ENCODE measurements around the gene FLNC.

FLNC gene

DNA sequence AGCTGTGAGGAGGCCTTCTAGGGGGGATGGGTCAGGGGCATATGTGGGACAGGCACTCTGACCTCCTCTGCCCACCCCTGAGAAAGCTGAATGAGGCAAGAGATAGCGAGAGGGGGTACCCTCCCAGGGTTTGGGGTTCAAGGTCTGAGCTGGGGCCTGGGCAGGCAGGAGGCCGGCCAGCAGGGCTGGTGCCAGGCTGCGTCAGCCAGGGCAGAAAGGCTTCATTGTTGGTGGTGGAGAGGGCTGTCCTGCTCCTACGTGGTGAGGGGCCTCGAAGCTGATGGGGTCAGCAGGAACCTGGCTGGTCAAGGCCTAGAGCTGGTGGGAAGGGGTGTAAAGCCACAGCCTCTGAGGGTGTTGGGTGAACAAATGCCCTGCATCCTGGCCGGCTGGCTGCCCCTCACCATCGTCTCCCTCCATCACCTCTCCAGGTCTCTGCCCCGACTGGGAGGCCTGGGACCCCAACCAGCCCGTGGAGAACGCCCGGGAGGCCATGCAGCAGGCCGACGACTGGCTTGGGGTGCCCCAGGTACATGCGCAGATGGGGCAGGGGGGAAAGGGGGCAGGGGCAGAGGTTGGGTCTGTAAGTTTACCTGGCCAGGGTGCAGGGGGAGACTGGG, 6.6 kb downstream of the FLNC start:
- no peak for DNase-seq (ENCODE audit: low read depth in 2 of 2)
- TF ChIP-seq, protein P1, sequence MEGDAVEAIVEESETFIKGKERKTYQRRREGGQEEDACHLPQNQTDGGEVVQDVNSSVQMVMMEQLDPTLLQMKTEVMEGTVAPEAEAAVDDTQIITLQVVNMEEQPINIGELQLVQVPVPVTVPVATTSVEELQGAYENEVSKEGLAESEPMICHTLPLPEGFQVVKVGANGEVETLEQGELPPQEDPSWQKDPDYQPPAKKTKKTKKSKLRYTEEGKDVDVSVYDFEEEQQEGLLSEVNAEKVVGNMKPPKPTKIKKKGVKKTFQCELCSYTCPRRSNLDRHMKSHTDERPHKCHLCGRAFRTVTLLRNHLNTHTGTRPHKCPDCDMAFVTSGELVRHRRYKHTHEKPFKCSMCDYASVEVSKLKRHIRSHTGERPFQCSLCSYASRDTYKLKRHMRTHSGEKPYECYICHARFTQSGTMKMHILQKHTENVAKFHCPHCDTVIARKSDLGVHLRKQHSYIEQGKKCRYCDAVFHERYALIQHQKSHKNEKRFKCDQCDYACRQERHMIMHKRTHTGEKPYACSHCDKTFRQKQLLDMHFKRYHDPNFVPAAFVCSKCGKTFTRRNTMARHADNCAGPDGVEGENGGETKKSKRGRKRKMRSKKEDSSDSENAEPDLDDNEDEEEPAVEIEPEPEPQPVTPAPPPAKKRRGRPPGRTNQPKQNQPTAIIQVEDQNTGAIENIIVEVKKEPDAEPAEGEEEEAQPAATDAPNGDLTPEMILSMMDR (IDR thresholded peaks at IDR 0.05; ENCODE audit: low read depth, low read length): no peak
- H3K4me3 ChIP-seq (replicated peaks in 1 of 2; ENCODE audit: low read depth in 2 of 2, low read length in 2 of 2): no peak overlapping the region

DNA sequence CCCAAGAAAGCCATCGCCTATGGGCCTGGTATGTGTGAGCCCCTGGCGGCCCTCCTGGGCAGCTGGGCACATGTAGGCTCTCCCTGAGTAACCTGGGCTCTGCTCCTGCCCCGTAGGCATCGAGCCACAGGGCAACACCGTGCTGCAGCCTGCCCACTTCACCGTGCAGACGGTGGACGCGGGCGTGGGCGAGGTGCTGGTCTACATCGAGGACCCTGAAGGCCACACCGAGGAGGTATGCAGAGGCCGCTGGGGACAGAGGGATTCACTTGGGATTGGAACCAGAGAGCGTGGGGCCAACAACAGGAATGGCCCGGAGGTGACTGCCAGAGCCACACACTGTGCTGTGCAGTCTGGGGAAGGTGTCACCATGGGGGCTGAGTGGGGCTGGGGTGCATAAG, 7.3 kb downstream of the FLNC start:
- TF ChIP-seq, protein P1 (IDR thresholded peaks at IDR 0.05; ENCODE audit: low read depth, low read length): no peak
- no peak for DNase-seq (ENCODE audit: low read depth in 2 of 2)
- H3K4me3 ChIP-seq (replicated peaks in 1 of 2; ENCODE audit: low read depth in 2 of 2, low read length in 2 of 2): no peak overlapping the region

DNA sequence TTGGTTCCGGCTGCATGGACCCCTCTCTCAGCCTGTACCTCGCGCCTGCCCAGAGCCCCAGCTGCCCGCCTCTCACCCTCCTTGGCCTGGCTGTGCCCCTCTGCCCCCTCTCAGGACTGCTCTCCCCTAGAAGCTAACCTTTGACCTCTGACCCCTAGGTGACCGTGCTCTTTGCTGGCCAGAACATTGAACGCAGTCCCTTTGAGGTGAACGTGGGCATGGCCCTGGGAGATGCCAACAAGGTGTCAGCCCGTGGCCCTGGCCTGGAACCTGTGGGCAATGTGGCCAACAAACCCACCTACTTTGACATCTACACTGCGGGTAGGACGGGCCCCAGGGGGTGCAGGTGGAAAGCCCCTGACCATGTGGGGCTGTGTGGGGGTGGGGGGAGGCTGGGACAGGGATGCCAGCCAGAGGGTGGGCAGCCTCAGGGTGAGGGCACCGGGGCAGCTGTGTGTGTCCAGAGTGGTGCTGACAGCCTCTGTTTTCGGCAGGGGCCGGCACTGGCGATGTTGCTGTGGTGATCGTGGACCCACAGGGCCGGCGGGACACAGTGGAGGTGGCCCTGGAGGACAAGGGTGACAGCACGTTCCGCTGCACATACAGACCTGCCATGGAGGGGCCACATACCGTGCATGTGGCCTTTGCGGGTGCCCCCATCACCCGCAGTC, 8.0 kb downstream of the FLNC start:
- no peak overlapping the region for H3K4me3 ChIP-seq (replicated peaks in 1 of 2; ENCODE audit: low read depth in 2 of 2, low read length in 2 of 2)
- no peak for DNase-seq (ENCODE audit: low read depth in 2 of 2)
- TF ChIP-seq, protein P1 (IDR thresholded peaks at IDR 0.05; ENCODE audit: low read depth, low read length): no peak

DNA sequence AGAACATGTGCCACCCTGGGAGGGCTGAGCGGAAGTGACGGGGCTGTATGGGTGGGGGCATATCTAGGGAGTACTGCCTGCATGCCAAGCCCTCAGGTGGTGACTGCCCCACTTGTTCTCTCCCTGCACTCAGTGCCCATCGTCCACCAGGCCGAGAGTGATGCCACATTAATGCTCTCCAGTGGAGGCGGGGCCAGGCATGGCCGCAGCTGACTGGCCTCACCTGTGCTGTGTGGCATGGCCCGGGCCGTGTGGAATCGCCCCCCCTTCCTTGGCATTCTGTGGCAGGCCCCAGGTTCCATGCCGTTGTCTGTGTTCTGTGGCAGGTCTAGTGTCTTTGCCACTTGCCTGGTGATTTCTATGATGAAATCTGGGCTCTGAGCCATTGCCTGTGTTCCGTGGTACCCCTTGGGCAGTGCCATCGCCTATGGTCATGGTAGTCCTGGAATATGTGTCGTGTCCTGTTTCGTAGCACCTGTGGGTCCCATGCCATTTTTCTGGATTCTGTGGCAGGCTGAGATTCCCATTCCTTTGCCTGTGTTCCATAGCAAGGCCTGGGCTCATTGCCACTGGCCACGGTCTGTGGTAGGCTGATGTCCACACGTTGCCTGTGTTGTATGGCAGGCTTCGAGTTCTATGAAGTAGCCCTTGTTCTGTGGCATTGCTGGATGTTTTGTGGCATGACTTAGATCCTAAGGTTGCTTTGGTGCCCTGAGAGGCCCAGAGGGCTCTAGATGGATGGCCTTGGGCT, 8.9 kb downstream of the FLNC start:
- H3K4me3 ChIP-seq (replicated peaks in 1 of 2; ENCODE audit: low read depth in 2 of 2, low read length in 2 of 2): no peak overlapping the region
- DNase-seq (ENCODE audit: low read depth in 2 of 2): no peak
- TF ChIP-seq, protein P1 (IDR thresholded peaks at IDR 0.05; ENCODE audit: low read depth, low read length): no peak

DNA sequence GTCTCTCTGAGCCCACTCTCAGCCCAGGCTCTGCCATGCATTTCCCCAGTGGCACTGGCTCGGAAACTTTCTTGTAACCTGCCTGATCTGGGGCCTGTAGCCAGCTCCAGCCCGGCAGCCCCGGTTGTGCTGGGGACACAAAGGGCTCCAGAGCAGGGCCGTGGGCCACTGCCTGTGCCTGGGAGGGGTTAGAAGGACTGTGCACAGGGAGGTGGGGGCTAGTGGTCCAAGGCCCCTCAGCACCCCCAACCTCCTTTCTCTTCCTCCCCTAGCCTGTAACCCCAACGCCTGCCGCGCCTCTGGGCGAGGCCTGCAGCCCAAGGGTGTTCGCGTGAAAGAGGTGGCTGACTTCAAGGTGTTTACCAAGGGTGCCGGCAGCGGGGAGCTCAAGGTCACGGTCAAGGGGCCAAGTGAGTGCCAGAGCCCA, 9.6 kb downstream of the FLNC start:
- TF ChIP-seq, protein P1 (IDR thresholded peaks at IDR 0.05; ENCODE audit: low read depth, low read length): no peak
- H3K4me3 ChIP-seq (replicated peaks in 1 of 2; ENCODE audit: low read depth in 2 of 2, low read length in 2 of 2): no peak overlapping the region
- no peak for DNase-seq (ENCODE audit: low read depth in 2 of 2)

DNA sequence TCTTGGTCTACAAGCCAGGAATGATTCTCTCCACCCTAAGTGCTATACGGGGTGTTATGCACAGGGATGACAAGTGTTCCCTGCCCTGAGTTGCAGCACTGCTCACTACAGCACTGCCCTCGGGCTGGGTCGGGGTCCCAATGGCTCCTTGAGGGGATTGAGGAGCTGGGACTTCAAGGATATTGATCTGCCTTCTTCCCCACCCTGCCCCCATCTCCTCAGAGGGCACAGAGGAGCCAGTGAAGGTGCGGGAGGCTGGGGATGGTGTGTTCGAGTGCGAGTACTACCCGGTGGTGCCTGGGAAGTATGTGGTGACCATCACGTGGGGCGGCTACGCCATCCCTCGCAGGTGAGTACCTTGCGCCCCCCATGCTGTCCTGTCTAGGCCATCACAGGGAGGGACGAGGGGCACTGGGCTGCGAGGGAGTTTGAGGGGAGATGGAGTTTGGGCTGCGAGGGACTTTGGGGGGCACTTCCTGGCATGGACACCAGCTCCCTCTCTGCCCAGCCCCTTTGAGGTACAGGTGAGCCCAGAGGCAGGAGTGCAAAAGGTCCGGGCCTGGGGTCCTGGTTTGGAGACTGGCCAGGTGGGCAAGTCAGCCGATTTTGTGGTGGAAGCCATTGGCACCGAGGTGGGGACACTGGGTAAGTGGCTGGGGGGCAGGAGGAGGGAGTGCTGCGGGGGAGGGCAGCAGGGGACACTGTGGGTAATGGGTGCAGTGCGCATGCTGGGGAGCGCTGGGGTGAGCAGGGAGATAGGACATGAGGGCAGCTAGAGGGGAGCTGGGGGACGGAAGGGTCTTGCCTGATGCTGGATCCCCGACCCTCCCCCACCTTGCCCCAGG, 10.3 kb downstream of the FLNC start:
- DNase-seq (ENCODE audit: low read depth in 2 of 2): no peak
- TF ChIP-seq, protein P1 (IDR thresholded peaks at IDR 0.05; ENCODE audit: low read depth, low read length): no peak
- no peak overlapping the region for H3K4me3 ChIP-seq (replicated peaks in 1 of 2; ENCODE audit: low read depth in 2 of 2, low read length in 2 of 2)
